HL-60 (cell line): Measurements from ENCODE around the gene ATXN7L3.

Experiments used
- DNase-seq, 2 experiments: peaks; one replicate each; pipeline ENCODE4 v3.0.0-alpha.2; 2010 to 2020; ENCODE audit warnings: low read depth in 1 of 2, low spot score in 1 of 2
- H3K27ac ChIP-seq: fragments of 250-450 bp; sonication (Bioruptor Pico); replicated peaks from 2 replicates; pipeline ENCODE4 v1.5.1; 2020; ENCODE audit warnings: mild to moderate bottlenecking, moderate library complexity
- H3K27me3 ChIP-seq: fragments of 250-450 bp; sonication (Bioruptor Pico); 2 replicates; pipeline ENCODE4 v1.5.1; 2021; ENCODE audit warnings: mild to moderate bottlenecking, moderate library complexity; ENCODE audit not compliant: insufficient read depth, poor library complexity, severe bottlenecking
- H3K4me3 ChIP-seq: replicated peaks from 2 replicates; pipeline ENCODE4 v1.5.1; 2011; ENCODE audit warnings: mild to moderate bottlenecking, control low read depth, low read length; ENCODE audit not compliant: insufficient read depth
- GABPA ChIP-seq: IDR thresholded peaks from 2 replicates; pipeline ENCODE4 v1.6.1; 2012; ENCODE audit warnings: low read depth
- POLR2AphosphoS5 ChIP-seq: IDR thresholded peaks from 2 replicates; pipeline ENCODE4 v1.6.1; 2012; ENCODE audit warnings: low read depth
- REST ChIP-seq: IDR thresholded peaks from 2 replicates; pipeline ENCODE4 v1.6.1; 2012; ENCODE audit warnings: low read depth; ENCODE audit not compliant: insufficient replicate concordance
- SPI1 ChIP-seq: IDR thresholded peaks from 2 replicates; pipeline ENCODE4 v1.6.1; 2012; ENCODE audit warnings: low read depth, mild to moderate bottlenecking, borderline replicate concordance
- TF ChIP-seq, protein P1 (sequence below): IDR thresholded peaks from one replicate; pipeline ENCODE4 v1.5.1; 2011; ENCODE audit warnings: low read length, control low read depth, inconsistent platforms; ENCODE audit not compliant: insufficient read depth

Gene ATXN7L3

GRCh38 chr17:44198721-44199552 is 747 bp downstream of the ATXN7L3 start:
- DNase-seq, result peak in 1 of 2 experiments; percentile 44
- Histone ChIP-seq H3K27ac (peak overlapping the region; percentile 93), H3K4me3 (peak overlapping the region; percentile 75), H3K27me3 (no peaks in the 10 kb centered on the region)
- TF ChIP-seq POLR2AphosphoS5 (0 out of 2 replicates have a peak, but pooled peaks have one; percentile 0), REST (no peak)

- peak; percentile 85 to 92 for DNase-seq
- Histone ChIP-seq H3K27ac (peak overlapping the region; percentile 93), H3K27me3 (no peaks in the 10 kb centered on the region), H3K4me3 (peak overlapping the region; percentile 75)
- TF ChIP-seq, protein P1, sequence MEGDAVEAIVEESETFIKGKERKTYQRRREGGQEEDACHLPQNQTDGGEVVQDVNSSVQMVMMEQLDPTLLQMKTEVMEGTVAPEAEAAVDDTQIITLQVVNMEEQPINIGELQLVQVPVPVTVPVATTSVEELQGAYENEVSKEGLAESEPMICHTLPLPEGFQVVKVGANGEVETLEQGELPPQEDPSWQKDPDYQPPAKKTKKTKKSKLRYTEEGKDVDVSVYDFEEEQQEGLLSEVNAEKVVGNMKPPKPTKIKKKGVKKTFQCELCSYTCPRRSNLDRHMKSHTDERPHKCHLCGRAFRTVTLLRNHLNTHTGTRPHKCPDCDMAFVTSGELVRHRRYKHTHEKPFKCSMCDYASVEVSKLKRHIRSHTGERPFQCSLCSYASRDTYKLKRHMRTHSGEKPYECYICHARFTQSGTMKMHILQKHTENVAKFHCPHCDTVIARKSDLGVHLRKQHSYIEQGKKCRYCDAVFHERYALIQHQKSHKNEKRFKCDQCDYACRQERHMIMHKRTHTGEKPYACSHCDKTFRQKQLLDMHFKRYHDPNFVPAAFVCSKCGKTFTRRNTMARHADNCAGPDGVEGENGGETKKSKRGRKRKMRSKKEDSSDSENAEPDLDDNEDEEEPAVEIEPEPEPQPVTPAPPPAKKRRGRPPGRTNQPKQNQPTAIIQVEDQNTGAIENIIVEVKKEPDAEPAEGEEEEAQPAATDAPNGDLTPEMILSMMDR, result no peak
- TF ChIP-seq GABPA, result no peak
- peak; percentile 37; the same call in 1 of the 2 replicates for TF ChIP-seq POLR2AphosphoS5
- TF ChIP-seq REST, result peak; percentile 5
- TF ChIP-seq SPI1, result 0 out of 2 replicates have a peak, but pooled peaks have one; percentile 0
These were observed 1.5 kb downstream of the ATXN7L3 start for GRCh38 chr17:44197980-44198720.

DNA sequence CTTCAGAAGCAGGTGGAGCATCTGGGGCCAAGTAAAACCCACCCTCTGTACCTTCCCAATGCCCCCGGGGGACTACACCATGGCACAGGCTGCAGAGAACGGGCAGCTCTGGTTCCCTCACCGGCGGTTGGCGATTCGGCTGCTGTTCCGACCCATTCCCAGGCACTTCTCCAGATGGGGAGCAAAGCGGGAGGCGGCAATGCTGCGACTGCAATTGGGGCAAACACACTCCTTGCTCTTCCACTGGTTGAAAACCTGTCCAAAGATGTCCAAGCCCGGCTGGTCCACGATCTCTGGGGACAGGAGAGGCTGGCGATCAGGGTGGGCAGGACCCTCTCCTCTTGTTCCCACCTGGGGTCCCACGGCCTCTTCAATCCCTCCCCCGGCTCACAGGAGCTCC is 2.6 kb downstream of the ATXN7L3 start:
- no peak overlapping the region for H3K4me3 ChIP-seq
- TF ChIP-seq SPI1 (no peak), REST (no peak), POLR2AphosphoS5 (no peak), GABPA (no peak)
- TF ChIP-seq, protein P1, result no peak

More for the DNA sequence above, 2.6 kb downstream of the ATXN7L3 start:
- no peak for DNase-seq
- Histone ChIP-seq H3K27me3 (no peaks in the 10 kb centered on the region), H3K27ac (peak overlapping the region; percentile 93)
